HG02678 (cell line): ENCODE data around the gene FTO.

Experiments
- ATAC-seq: cut with Tn5 transposase; IDR thresholded peaks from one replicate; pipeline ENCODE4 v1.9.1; 2021; ENCODE audit warnings: mild to moderate bottlenecking, moderate library complexity; ENCODE audit not compliant: unreplicated experiment

Gene FTO

GRCh38 chr16:53752560-53752959, 48.6 kb downstream of the FTO start:
- no peak for ATAC-seq

DNA sequence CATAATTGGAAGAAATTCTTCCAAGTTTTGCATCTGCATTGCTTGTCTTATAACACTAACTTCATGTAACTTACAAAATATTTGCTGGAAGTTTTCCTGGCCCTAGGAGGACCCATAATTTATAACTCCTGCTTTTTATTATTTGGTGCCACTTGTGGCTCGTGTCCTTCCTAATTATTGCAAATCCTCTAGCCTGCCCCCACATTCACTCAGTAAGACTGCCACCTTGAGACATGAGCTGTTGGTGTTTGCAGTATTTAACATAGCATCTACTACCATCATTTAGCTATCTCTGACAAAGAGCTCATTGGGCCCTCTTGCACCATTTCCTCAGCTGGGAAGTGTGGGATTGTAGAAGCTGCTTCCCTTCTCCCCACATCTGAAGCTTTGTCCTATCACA, 49.5 kb downstream of the FTO start:
- no peak for ATAC-seq

- ATAC-seq = no peak
Observed at GRCh38 chr16:53755026-53755910, 51.3 kb downstream of the FTO start.

- ATAC-seq = no peak
Observed at GRCh38 chr16:53756275-53756996, 52.5 kb downstream of the FTO start.

- ATAC-seq = no peak
Observed at GRCh38 chr16:53757971-53758609, 54.1 kb downstream of the FTO start.

DNA sequence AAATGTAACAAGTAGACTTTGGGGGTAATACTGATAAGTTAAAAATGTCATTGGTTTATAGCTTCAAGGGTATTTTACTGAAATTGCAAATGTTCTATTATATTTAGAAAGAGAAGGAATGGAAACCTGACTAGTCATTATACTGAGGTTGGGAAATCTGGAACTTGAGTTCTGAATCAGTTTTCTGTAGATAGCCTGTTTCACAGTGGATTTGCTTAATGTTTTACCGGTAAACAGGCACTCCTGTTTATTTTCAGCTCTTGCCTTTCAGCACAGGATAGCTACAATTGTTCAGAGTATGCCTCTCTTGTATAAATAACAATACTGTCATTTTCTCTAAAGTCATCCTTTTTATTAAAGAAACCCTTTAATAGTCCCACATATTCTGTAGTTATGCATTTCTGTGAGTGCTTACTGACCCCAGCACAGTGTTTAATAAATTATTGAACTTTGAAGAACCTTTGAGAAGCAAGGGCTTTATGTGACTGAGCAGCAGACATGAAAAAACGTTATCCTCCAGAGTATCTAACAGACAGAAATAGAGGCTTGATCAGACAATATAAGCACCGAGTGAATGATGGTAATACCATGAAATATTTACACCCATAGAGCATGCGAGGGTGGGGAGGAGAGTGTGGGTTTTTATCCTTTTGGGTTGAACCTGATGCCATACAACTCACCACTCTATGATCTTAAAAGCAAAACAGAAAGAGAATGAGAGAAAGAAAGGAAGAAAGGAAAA, 58.2 kb downstream of the FTO start:
- no peak for ATAC-seq

DNA sequence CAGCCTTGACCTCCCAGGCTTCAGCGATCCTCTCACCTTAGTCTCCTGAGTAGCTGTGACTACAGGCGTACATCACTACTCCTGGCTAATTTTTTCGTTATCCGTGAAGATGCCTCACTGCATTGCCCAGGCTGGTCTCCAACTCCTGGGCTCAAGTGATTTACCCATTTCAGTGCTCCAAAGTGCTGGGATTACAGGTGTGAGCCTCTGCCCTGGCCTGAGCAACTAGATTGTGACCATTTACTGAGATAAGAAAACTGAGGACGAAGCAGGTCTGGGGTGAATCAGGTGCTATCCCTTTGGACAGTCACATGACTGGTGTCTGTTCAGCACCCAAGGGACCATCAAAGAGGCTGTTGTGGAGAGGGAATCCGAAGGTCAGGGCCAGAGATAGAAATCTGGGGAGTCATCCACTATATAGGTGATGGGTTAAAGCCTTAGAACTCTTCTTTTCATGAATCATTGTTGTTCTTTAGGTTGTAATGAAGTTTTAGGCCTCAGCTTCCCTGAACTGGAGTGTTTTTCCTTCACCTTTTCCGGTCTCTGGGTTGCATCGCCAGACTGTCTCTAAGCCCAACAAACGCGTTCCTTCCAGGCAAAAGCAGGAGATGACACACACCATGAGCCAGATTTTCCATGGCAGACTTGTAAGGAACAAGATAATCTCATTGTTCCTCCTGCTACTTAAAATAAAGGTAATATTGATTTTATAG, 62.5 kb downstream of the FTO start:
- ATAC-seq = no peak

DNA sequence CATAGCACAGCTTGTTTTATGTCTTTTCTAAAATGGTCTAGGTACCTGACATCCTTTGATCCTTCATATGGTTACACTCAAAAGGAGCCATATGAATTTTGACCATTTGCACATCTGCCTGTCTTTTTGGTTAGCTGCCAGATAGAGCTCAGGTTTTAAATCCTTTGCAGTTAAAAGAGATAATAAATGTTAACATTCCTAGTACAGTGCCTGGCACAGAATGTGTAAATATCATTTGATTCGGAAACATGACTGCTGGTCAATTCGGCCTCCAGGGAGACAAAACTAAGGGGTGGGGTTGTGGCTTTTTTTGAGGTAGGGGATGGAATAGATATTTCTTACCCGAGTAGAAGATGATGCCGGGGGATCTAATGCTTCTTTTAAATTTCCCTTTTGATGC, 64.2 kb downstream of the FTO start:
- no peak for ATAC-seq

DNA sequence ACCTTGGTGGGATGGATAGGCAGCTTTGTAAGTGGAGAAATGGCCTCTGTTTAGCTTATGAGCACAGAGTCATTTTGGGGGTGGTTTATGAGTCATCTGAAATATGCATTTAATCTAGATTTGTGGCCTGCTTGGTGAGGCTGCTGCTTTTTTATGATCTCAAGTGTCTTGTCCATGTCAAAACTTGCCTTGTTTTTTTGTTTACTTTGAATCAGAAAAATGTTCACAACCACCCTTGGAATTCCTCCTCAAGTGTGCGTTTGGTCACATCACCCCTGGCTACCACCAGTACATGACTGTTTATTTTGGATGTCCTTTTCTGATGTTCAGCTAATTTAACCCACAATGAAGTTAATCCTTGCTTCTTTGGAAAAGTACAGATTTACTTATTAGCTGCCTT, 64.6 kb downstream of the FTO start:
- no peak for ATAC-seq

- ATAC-seq = no peak
Observed at GRCh38 chr16:53769185-53769584, 65.2 kb downstream of the FTO start.

GRCh38 chr16:53769787-53770186, 65.8 kb downstream of the FTO start:
- ATAC-seq = no peak

GRCh38 chr16:53770641-53771040, 66.7 kb downstream of the FTO start:
- ATAC-seq = no peak

DNA sequence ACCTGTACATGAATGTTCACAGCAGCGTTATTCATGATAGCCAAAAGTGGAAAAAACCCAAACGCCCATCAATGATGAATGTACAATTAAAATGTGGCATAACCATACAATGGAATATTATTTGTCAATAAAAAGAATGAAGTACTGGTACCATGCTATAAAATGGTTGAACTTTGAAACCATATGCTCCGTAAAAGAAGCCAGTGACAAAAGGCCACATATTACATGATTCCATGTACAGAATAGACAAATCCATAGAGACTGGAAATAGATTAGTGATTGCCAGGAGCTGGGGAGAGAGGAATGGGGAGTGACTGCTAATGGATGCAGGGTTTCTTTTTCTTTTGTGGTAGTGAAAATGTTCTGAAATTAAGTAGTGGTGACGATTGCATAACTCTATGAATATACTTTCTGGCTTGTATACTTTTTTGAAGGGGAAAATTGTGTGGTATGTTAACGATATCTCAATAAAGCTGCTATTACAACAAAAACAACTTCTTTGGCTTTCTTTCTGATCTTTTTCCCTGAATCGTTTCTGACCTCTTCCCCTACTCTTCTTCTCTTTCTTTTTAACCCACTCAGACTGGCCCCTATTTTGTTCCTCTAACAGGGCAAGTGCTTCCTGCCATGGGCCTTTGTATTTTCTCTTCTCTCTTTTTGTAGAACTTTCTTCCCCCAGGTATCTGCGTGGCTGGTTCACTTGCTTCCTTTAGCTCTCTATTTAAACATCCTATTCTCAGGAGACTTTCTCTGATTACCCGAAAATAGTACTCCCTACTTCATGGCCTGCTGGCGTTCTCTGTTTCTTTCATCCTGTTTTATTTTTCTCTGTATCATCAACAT, 67.9 kb downstream of the FTO start:
- no peak for ATAC-seq

DNA sequence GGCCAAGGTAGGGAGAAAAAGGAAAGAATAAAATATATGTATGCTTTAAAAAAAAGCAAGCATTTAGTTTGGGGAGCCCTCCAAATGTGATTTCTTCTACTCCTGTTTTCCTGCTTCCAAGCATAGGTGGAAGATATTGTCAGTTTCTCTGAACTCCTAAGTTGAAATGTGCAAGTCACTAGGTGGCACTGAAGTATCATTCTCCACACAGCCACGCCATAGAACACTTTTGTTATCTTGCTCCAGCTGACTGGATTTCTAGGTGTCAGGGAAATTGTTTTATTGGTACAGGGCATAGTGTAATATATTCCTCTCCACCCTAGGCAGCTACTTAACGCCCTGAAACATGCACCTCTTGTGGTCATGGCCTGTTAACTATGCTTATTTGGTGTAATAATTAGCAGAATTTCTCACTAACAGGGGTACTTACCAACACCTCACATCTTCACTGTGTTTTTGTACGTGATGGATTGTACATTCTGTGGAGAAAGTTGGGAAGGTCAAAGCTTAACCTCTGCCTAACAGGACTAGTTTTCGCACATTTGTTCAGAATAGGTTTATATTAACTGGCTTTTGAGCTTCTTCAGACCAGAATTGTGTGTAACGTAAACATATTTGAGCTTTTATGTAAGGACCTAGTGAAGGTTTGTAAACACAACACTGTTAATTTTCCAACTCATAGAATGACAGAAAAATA, 69.3 kb downstream of the FTO start:
- no peak for ATAC-seq

DNA sequence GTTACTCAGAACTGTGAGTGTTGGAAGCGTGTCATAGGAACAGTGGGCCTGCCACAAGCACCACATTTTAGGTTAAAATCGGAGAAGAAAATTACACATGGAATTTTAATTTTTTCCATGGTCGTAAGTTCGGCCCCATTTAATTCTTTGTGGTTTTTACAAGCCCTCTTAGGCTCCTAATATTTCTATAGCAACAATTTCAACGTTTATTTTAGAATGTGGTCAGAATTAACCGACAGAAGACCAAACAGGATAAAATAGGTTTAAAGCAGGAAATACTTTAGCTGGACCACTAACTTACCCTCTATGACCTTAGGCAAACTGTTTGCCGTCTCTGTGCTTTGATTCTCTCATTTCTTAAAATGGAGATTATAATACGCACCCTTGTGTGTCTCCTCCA, 69.9 kb downstream of the FTO start:
- ATAC-seq = no peak

GRCh38 chr16:53775106-53775820, 71.3 kb downstream of the FTO start:
- ATAC-seq = no peak

DNA sequence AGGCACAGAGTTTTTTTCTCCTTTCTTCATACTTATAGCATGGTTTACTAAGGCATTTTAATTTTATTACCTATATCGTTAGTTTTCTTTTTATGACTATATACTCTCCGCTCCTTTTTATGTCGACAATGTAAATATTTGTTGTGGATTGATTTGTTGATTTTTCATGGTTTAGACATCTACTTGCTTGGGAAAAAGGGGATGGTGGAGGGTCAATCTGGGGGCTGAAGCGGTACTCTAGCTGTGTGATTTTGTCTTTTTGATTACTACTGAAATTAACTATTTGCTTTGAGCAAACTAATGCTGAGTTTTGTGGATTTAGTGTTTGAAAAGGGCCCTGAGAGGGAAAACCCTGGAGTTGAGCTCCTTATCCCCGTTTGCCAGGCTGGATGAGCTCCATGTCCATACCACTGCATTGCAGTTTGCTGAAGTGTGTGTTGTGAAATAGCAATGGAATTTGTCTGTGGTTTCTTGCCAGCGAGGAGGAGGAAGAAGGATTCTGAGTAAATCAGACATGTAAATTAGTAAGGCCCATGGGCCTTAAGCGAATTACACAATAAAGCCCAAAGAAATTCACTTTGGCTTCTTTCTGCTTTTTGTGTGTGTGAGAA, 72.0 kb downstream of the FTO start:
- no peak for ATAC-seq

DNA sequence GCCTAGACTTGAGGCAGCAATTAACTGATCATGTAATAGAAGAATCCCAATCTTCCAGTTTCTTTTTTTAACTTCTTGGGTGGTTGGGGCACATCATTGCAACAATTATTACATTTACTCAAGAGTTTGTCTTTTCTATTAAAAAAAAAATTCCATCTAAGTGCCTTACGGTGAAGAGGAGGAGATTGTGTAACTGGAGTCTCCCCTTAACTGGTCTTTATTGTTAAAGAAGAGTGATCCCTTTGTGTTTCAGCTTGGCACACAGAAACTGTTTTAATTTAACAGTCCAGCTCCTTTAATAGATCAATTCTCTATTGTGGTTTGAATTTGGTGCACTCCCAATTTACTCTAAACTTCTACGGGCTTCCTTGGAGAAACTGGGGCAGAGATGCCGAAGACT, 75.2 kb downstream of the FTO start:
- no peak for ATAC-seq
